Activated CD8-positive, alpha-beta T cell treated with anti-CD3 and anti-CD28 coated beads for 36 hours (primary cell): ENCODE measurements around the gene CAMTA1. TPM values are rescaled to one million over a fixed set of nuclear protein-coding genes. Genes with fewer than 3 reads are reported as not detected.
"Not testable (repeated sequence)": the region's sequence is repeated elsewhere in the genome, so short reads cannot be mapped to it uniquely, and the experiment has no call there.

ENCODE experiments used
- ATAC-seq: fragments of 200-7000 bp; cut with Tn5 transposase; one replicate; pipeline ENCODE4 v1.10.0; 2021; ENCODE audit warnings: mild to moderate bottlenecking, moderate library complexity
- CTCF ChIA-PET: fragments of 350-600 bp; sonication (Branson Sonifier 250); formaldehyde crosslinking; loops from one replicate; lab custom pipeline; 2021; ENCODE audit warnings: antibody characterized with exemption; lab: Charles Lee
- POLR2A ChIA-PET: fragments of 350-600 bp; sonication (Branson Sonifier 250); formaldehyde crosslinking; loops from one replicate; lab custom pipeline; 2021; ENCODE audit warnings: antibody characterized with exemption; lab: Charles Lee
- DNase-seq: peaks from one replicate; pipeline ENCODE4 v3.0.0-alpha.2; 2020
- H3K27ac Mint-ChIP-seq: one replicate; pipeline ENCODE4 v1.8.0; 2021; ENCODE audit warnings: mild to moderate bottlenecking, mixed read lengths
- H3K27me3 Mint-ChIP-seq: one replicate; pipeline ENCODE4 v1.8.0; 2021; ENCODE audit warnings: mixed read lengths
- H3K36me3 Mint-ChIP-seq: one replicate; pipeline ENCODE4 v1.8.0; 2021; ENCODE audit warnings: low read depth, mixed read lengths
- H3K4me1 Mint-ChIP-seq: one replicate; pipeline ENCODE4 v1.8.0; 2021; ENCODE audit warnings: low read depth, mixed read lengths
- H3K4me3 Mint-ChIP-seq: one replicate; pipeline ENCODE4 v1.8.0; 2021; ENCODE audit warnings: mild to moderate bottlenecking, moderate library complexity, mixed read lengths
- H3K9me3 Mint-ChIP-seq: one replicate; pipeline ENCODE4 v1.8.0; 2021; ENCODE audit warnings: mixed read lengths
- intact Hi-C: fragments of 100-400 bp; cut with micrococcal nuclease; formaldehyde crosslinking; loops from one replicate; pipeline ENCODE4 v1.10.0; 2022
- total RNA-seq, 2 experiments: library from RNA; stranded (reverse); gene quantifications; one replicate each; pipeline ENCODE4 v1.2.3, GENCODE V29; 2021
- TF ChIP-seq, protein P1 (sequence below): fragments of 200-600 bp; IDR thresholded peaks from one replicate; pipeline ENCODE4 v1.8.0; 2022; ENCODE audit warnings: antibody characterized with exemption, mild to moderate bottlenecking

CAMTA1 gene
- total RNA-seq, 2 experiments from 2014 or later: 67.7 to 70.9 TPM

DNA sequence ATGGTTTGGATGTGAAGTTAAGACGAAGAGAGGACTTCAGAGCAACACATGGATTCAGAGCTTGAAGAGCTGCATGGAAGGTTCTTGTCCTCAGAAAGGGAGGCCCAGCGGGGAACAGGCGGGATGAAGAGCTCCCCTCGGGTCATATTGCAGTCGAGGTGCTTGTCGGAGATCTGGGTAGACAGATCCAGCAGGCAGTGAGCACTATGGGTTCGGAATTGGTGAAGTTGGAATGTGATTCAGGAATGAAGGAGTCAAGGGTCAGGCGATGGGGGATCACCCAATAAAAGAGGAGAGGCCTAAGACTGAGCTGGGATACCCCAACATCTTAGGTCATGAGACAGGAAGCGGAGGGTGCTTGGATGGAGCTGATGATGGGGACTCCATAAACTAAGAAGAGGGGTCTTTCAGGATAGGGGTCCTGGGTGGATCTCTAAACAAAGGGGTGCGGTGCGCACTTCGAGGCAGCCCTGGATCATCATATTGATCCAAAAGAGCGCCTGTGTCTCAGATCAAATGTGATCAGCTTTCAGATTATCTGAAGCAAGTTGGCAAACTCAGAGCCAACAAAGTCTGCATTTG, 809.6 kb downstream of the CAMTA1 start:
- no peaks in the 10 kb centered on the region for H3K36me3 Mint-ChIP-seq
- DNase-seq (no peak), ATAC-seq (no peak)
- intact Hi-C loops: no loop called here
- H3K4me1 Mint-ChIP-seq: no peaks in the 10 kb centered on the region
- TF ChIP-seq, protein P1, sequence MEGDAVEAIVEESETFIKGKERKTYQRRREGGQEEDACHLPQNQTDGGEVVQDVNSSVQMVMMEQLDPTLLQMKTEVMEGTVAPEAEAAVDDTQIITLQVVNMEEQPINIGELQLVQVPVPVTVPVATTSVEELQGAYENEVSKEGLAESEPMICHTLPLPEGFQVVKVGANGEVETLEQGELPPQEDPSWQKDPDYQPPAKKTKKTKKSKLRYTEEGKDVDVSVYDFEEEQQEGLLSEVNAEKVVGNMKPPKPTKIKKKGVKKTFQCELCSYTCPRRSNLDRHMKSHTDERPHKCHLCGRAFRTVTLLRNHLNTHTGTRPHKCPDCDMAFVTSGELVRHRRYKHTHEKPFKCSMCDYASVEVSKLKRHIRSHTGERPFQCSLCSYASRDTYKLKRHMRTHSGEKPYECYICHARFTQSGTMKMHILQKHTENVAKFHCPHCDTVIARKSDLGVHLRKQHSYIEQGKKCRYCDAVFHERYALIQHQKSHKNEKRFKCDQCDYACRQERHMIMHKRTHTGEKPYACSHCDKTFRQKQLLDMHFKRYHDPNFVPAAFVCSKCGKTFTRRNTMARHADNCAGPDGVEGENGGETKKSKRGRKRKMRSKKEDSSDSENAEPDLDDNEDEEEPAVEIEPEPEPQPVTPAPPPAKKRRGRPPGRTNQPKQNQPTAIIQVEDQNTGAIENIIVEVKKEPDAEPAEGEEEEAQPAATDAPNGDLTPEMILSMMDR: no peak
- peaks cover 3% of the 10 kb centered on the region for H3K9me3 Mint-ChIP-seq
- ChIA-PET CTCF (interaction anchor here (0.8 kb wide), 1 partner anchor 158 kb away, joined by 4 read pairs; no protein-coding TSS in a partner anchor), POLR2A (no interaction called here)
- no peak overlapping the region for H3K4me3 Mint-ChIP-seq
- H3K27me3 Mint-ChIP-seq: peaks cover 5% of the 10 kb centered on the region
- no peak overlapping the region for H3K27ac Mint-ChIP-seq

DNA sequence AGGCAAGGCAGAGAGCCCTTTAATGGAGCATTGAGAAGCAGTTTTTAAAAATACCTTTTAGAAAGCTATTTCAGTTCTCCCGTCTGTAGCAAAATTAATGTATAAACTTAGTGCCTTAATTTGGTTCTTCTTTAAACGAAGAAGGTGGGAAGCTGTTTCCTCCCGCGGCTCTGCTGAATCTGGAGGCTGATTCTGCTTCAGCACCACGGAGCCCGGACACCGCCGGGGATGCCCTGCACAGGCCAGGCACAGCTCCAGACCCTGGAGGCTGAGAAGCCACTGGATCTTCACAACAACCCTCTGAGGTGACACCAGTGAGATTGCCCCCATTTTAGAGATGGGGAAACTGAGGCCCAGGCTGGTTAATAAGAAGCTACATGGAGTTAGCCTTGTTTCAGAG, 810.1 kb downstream of the CAMTA1 start:
- H3K27me3 Mint-ChIP-seq: peaks cover 5% of the 10 kb centered on the region
- peaks cover 3% of the 10 kb centered on the region for H3K9me3 Mint-ChIP-seq
- intact Hi-C loops: no loop called here
- H3K36me3 Mint-ChIP-seq: no peaks in the 10 kb centered on the region
- ATAC-seq (no peak), DNase-seq (no peak)
- POLR2A ChIA-PET: no interaction called here
- H3K4me3 Mint-ChIP-seq: no peak overlapping the region
- CTCF ChIA-PET: interaction anchor here (0.8 kb wide), 1 partner anchor 157 kb away, joined by 4 read pairs; no protein-coding TSS in a partner anchor
- no peak overlapping the region for H3K27ac Mint-ChIP-seq
- no peaks in the 10 kb centered on the region for H3K4me1 Mint-ChIP-seq
- TF ChIP-seq, protein P1: no peak

GRCh38 chr1:7596126-7596965, 811.1 kb downstream of the CAMTA1 start:
- POLR2A ChIA-PET: no interaction called here
- no peaks in the 10 kb centered on the region for H3K36me3 Mint-ChIP-seq

DNA sequence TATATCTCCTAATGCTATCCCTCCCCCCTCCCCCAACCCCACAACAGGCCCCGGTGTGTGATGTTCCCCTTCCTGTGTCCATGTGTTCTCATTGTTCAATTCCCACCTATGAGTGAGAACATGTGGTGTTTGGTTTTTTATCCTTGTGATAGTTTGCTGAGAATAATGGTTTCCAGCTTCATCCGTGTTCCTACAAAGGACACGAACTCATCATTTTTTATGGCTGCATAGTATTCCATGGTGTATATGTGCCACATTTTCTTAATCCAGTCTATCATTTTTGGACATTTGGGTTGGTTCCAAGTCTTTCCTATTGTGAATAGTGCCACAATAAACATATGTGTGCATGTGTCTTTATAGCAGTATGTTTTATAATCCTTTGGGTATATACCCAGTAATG, 812.8 kb downstream of the CAMTA1 start:
- H3K4me3 Mint-ChIP-seq, POLR2A ChIA-PET, CTCF ChIA-PET, intact Hi-C loops, H3K36me3 Mint-ChIP-seq, H3K27me3 Mint-ChIP-seq, H3K9me3 Mint-ChIP-seq, ATAC-seq, DNase-seq, H3K27ac Mint-ChIP-seq, H3K4me1 Mint-ChIP-seq: not testable (repeated sequence)

More at GRCh38 chr1:7596126-7596965, 811.1 kb downstream of the CAMTA1 start:
- H3K27me3 Mint-ChIP-seq: peaks cover 5% of the 10 kb centered on the region
- DNase-seq (no peak), ATAC-seq (no peak)
- no peak overlapping the region for H3K4me3 Mint-ChIP-seq
- TF ChIP-seq, protein P1: no peak
- intact Hi-C loops: no loop called here
- CTCF ChIA-PET: no interaction called here
- no peaks in the 10 kb centered on the region for H3K4me1 Mint-ChIP-seq
- H3K27ac Mint-ChIP-seq: no peak overlapping the region
- peaks cover 3% of the 10 kb centered on the region for H3K9me3 Mint-ChIP-seq

DNA sequence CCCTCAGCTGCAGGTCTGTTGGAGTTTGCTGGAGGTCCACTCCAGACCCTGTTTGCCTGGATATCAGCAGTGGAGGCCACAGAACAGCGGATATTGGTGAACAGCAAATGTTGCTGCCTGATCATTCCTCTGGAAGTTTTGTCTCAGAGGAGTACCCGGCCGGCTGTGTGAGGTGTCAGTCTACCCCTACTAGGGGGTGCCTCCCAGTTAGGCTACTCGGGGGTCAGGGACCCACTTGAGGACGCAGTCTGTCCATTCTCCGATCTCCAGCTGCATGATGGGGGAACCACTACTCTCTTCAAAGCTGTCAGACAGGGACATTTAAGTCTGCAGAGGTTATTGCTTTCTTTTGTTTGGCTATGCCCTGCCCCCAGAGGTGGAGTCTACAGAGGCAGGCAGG, 819.7 kb downstream of the CAMTA1 start:
- CTCF ChIA-PET, DNase-seq, H3K4me3 Mint-ChIP-seq, H3K36me3 Mint-ChIP-seq, H3K27ac Mint-ChIP-seq, H3K9me3 Mint-ChIP-seq, ATAC-seq, intact Hi-C loops, H3K27me3 Mint-ChIP-seq, H3K4me1 Mint-ChIP-seq, POLR2A ChIA-PET: not testable (repeated sequence)

DNA sequence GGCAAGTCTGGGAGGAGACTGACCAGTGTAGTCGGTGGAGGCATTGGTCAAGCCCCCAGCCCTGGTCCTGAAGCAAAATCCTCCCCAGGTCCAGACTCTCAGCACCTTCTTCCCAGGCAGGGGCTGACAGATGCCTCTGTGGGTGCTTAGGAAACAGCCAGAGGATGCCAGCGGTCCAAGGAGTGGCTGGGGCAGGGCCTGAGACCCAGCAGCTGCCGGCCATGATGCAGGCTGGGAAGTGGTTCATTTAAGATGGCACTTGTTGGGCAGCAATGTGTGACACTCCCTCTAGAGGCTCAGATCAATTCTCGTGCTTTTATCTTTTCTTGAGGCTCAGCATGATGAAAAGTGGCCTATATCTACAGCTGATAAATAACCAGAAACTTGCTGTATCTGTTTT, 820.8 kb downstream of the CAMTA1 start:
- DNase-seq: no peak

More for the DNA sequence above, 820.8 kb downstream of the CAMTA1 start:
- ChIA-PET POLR2A (no interaction called here), CTCF (no interaction called here)
- no peaks in the 10 kb centered on the region for H3K9me3 Mint-ChIP-seq
- no peak overlapping the region for H3K27ac Mint-ChIP-seq
- H3K4me1 Mint-ChIP-seq: no peaks in the 10 kb centered on the region
- no peak overlapping the region for H3K4me3 Mint-ChIP-seq
- H3K27me3 Mint-ChIP-seq: peaks cover 7% of the 10 kb centered on the region
- no peaks in the 10 kb centered on the region for H3K36me3 Mint-ChIP-seq
- no peak for ATAC-seq
- intact Hi-C loops: no loop called here
- TF ChIP-seq, protein P1: no peak
